HG03097 (cell line): Measurements from ENCODE around the gene VEGFD.
A peak's percentile ranks its signal among the peaks of the same experiment; 100 is the strongest.

Source experiments
- ATAC-seq: cut with Tn5 transposase; IDR thresholded peaks from one replicate; pipeline ENCODE4 v1.9.1; 2021; ENCODE audit not compliant: unreplicated experiment, low FRiP score

Gene VEGFD

GRCh38 chrX:15366506-15367352, 17.5 kb downstream of the VEGFD start:
- no peak for ATAC-seq

- ATAC-seq: no peak
Observed at GRCh38 chrX:15359701-15360100, 24.5 kb downstream of the VEGFD start.

GRCh38 chrX:15358533-15358932, 25.7 kb downstream of the VEGFD start:
- no peak for ATAC-seq

GRCh38 chrX:15356444-15356843, 27.8 kb downstream of the VEGFD start:
- ATAC-seq: no peak

DNA sequence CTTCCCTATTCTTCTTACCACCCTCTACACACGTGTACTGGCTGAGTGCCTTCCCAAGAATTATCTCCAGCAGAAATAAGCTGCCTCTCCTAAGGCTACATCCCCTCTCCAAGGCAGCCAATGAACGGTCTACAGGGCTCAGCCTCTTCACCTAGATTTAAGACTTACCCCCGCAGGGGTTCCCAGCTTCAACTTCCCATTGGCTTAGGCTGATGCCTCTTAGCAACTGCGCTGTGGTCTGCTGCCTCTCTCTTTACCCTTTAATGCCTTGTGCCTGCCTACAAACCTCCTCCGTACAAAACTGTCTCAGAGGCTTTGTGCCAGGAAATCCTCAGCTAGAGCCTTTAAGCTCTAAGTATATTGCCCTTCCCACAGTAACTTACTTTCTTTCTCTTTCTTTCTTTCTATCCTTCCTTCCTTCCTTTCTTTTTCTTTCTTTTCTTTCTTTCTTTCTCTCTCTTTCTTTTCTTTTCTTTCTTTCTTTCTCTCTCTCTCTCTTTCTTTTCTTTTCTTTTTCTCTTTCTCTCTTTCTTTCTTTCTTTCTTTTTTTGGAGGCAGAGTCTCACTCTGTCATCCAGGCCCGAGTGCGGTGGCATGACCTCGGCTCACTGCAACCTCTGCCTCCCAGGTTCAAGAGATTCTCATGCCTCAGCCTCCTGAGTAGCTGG, 33.8 kb downstream of the VEGFD start:
- ATAC-seq: no peak

- ATAC-seq: no peak
Observed at GRCh38 chrX:15349046-15349445, 35.2 kb downstream of the VEGFD start.

- no peak for ATAC-seq
Observed at GRCh38 chrX:15345976-15346375, 38.2 kb downstream of the VEGFD start.

DNA sequence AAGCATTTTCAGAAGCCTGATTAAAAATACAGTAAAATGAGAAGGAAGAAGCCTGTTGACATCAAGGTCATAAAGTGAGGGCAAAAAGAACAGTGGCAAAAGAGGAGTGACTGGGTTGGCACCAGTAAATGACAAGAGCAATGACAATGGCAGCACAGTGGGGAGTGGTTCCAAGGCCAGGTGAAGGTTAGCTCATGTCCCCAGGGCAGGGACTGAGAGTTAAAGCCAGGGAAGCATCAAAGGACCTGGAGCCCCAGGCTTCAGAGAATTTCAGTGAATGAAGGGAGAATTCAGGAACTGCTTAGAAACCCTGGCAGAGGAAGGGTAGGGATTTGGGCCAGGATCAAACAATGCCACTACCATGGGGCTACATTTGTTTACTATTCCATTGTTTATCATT, 40.1 kb downstream of the VEGFD start:
- ATAC-seq: no peak

DNA sequence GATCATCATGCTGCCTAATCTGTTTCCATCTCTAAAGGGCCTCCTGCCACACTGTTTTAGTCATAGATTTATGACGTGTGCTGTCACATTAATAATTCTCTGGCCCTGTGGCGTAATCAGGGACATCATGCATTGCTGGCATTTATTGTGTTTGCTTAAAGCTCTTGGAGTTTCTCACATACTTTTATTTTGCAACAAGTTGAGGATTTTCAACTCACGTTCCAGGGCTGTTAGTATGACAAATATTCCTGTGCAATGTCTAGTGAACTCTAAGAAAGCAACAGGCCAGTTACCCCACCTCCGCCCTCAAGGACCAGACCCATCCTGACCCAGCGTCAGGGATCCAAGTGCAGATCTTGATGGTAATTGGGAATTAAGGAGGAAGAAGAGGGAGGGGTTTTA, 41.1 kb downstream of the VEGFD start:
- no peak for ATAC-seq

DNA sequence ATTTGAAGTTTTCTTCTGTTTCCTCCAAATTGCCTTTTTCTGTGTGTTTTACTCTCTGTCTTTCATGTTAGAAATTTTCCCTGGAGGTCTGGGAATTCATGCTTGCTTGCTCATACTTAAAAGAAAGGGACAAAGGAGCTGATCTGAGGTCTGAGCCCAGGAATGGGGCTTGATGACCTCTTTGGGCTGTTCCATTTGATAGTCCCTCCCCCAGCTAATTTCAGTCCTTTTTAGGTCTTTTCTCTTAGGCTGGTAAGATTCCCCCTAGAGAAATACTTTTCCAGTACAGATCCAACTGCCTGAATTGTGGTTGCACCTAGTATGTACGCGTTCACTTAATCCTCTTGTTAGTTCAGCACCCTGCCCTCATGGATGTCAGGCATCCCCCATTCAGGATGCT, 43.3 kb downstream of the VEGFD start:
- ATAC-seq: no peak

GRCh38 chrX:15336023-15336413, 48.2 kb downstream of the VEGFD start:
- ATAC-seq: no peak

- peak; percentile 99 for ATAC-seq
Observed at GRCh38 chrX:15335135-15336022, 48.8 kb downstream of the VEGFD start, which contains the start of gene PIGA. PIGA (minus strand) TSS chrX:15335523; CDS start chrX:15331930, 3,593 bp downstream.

- no peak for ATAC-seq
Observed at GRCh38 chrX:15334561-15334960, 49.7 kb downstream of the VEGFD start.

DNA sequence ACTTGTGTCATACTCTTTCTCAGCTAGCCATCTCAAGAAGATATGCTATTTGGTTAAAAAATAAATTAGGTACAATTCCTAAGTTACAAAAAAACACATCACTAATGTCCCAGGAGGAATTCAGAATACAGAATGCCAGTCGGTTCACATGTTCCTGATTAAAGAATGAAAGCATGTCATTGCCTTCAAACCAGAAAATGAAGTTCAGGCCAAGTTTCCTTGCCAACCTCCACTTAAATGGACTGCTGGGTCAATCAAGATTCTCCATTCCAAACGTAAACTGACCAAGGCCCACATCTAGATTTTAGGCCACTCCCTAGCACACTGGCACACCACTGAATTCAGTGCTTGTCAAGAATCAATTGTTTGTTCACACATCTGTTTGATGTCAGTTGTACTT, 55.4 kb downstream of the VEGFD start:
- no peak for ATAC-seq

- ATAC-seq: no peak
Observed at GRCh38 chrX:15328131-15328530, 56.1 kb downstream of the VEGFD start.

DNA sequence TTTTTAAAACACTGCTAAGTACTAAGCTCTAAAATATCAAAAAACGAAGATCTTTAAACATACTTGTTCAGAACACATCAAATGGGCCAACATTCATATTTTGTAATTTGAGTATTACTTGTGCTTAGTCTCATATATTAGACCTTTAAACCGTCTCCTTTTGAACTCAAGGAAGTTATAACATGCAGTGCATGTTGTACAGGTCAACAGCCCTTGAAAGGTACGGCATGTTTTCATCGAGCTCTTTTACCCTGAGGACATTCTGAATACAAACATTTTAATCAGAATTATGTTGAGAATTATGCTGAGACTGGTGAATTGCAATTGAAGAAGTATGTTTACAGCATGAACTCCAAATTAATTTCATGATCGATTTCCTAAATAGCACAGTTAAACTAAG, 61.7 kb downstream of the VEGFD start:
- ATAC-seq: no peak

DNA sequence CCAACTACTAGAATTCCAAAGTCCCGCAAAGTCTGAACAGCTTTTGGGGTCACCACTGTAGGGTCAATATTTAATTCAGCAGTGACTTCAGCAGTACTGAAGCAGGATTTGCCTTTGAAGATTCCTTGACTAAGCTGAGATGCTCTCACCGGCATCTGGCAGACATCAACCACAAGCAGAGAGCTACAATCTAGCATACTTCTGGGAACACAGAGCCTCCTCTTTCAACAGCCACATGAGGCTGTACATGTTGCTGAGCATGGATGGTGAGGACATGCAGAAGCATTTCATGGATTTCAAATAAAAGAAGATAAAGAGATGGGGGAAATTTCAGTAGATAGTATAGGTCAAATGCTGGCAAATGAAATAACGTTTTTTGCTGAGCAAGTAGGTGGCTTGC, 62.1 kb downstream of the VEGFD start:
- ATAC-seq: no peak

DNA sequence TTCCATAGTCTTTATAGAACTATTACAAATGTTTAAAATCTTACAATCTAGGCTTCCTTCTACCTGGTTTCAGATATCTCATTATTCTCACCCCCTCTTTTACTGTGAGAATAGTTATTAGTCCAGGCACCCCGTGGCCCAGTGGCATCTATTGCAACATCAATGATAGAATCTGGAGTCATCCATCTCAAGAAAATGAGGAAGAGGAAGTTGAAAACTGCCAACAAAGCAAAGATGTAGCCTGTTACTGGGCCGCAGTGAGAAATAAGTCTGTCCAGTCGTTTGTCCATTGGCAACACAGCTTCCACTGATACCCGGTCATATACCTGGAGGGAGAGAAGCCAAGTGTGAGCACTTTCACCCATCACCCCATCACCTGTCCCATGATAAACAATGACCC, 62.8 kb downstream of the VEGFD start:
- ATAC-seq: no peak

GRCh38 chrX:15320297-15320696, 63.9 kb downstream of the VEGFD start:
- no peak for ATAC-seq

- ATAC-seq: no peak
Observed at GRCh38 chrX:15319075-15319474, 65.1 kb downstream of the VEGFD start.

DNA sequence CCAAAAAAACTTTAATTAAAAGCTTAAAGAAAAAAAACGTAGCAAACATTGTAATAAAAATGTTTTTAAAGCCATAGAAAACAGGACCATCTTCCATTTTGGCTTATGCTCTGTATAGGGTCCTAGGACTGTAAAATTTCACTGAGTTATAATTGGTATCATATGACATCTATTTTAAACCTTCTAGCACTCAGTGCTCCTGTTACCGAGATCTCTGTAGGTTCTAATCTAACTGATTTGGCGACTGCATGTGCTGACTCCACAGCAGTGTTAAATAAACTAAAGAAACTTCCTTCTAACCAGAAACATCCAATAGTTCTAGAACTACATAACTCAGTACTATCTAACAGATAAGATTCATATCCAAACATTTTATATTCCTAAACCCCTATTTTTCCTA, 68.7 kb downstream of the VEGFD start, which contains the start of gene ASB11:
Gene ASB11, minus strand, starts transcription at position 132 of the 400 bp plus-strand sequence. Its CDS starts 35 bp downstream, at position 97.
- ATAC-seq: no peak
